CD4-positive, alpha-beta T cell treated with Interleukin-1 beta for 1 hour (primary cell): Measurements from ENCODE around the gene MMS22L.

ENCODE experiments used
- DNase-seq, 2 donors: peaks; one replicate each; pipeline ENCODE4 v3.0.0-alpha.2; 2020 to 2022

Gene MMS22L

GRCh38 chr6:97136626-97137358 lies 146.2 kb downstream of the MMS22L start:
- no peak for DNase-seq

DNA sequence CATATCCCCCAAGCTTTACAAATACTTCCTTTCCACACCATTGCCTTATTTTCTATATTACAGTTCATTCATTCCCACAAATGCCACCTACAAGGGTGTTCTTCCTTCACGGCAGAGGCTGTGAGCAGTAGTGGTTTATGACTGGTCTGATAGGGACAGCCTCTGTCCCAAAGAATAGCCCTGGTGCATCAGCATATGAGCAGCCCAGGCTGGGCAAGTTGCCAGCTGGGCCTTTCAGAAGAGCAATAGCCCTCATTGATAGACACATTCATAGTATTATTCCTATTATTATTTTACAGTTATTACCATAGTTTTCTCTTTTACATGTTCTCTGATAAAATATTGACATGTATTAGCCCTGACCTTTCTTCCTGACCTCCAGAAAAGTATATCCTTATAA lies 149.9 kb downstream of the MMS22L start:
- no peak for DNase-seq

DNA sequence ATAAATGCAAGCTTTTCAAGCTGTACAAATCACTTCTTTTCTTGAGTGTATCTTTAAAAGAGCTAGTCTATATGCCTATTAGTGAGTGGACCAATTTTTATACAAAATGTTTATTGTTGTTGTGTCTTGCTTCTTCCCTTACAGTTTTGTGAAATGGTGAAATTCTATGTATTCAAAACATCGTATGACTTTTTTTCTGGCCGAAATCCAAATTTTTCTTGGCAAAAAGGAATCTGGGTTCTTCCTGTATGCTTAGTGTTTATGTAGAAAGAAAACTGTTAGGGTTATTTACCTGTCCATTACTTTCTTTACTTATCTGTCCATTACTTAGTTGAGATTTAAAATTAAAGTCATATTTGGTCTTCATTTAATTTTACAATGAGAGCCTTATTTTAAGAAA lies 153.9 kb downstream of the MMS22L start:
- no peak for DNase-seq

GRCh38 chr6:97128507-97128906 lies 154.5 kb downstream of the MMS22L start:
- no peak for DNase-seq

DNA sequence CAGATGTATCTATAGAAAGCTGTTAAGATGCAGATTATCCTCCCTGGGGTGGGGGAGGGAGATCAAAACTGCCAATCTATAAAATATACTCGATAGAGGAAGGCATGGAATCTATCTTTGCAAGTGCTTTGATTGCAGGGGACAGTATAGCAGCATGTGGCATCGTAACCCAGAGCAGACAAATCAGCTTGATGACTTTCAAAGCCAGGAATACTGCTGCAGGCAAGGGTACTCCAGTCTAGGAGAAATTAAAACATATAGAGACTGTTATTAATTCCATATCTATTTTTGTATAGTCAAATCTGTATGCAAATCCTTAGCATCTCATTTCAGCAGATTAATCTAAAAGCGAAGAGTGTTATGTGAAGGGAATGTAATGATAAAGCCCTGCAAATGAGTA lies 159.4 kb downstream of the MMS22L start:
- DNase-seq: no peak

GRCh38 chr6:97123112-97123511 lies 159.9 kb downstream of the MMS22L start:
- DNase-seq: no peak

GRCh38 chr6:97120511-97120910 lies 162.5 kb downstream of the MMS22L start:
- no peak for DNase-seq

GRCh38 chr6:97114645-97115044 lies 168.4 kb downstream of the MMS22L start:
- DNase-seq: no peak

DNA sequence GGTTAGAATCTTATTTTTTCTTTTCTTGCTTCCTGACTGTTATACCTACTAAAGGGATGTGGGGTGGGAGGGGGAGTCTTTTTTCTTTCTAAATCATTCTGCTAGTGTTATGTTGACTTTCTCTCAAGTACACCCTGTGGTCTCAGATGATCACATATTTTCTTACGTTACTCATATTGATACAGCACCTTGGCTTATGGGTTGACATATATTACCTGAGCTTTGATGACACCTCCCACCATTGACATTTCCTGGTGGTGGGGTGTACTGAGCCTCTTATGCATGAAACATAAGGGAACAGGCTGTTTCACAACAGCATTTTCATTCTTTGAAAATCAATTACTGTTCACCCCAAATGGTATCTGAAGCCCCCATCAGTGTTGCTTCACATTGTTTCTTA lies 169.8 kb downstream of the MMS22L start:
- no peak for DNase-seq

DNA sequence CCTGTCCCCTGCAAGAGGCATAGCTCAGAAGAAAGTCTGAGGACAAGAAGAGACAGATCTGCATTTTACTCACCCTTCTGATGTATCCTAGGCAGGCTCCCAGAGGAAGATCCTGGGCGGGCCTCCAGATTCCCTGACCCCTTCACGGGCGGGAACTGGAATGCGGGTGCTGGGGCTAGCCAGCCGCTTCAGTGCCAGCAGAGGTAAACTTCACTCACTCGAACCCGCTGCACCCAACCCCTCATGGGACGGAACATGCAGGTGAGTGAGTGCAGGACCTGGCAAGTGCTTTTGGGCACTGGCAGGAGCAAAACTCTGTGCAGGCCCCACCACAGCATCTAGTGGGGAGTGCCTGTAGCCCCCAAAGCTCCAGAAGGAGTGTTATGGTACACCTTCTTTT lies 171.8 kb downstream of the MMS22L start:
- no peak for DNase-seq

DNA sequence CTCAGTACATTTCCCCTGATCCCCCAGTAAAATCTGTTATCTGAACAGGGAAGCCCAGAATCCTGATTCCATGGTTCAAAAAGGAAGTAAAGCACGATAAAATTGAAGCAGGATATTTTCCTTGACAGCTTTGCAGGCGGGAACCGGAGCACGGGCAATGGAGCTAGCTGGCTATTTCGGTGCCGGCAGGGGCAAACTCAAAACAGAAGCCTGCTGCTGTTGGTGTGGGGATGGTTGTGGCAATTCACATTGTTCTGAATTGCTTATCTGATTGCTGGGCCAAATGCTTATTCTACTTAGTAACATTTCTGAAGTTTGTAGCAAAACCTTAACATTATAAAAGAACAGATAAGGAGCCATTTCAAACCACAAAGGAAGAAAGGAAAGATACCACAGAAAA lies 172.4 kb downstream of the MMS22L start:
- DNase-seq: no peak

- DNase-seq: no peak
Observed at GRCh38 chr6:97110149-97110548, 172.9 kb downstream of the MMS22L start.

DNA sequence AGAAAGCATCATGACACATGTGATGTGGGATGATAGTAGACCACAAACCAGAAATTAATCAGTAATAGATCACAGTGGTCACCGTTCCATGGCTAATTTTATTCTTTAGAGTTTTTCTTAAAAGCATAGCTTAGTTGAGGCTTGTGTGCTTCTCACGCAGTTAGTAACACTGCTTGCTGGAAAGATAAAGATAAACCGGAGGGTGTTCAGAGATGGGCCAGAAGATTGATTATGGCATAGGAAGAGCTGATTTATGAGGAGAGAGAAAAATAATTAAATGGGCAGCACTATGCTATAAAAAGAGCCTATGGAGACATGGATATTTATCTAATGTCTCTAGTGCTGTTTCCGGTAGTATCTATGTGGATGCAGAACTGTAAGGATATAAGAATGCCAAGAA lies 173.6 kb downstream of the MMS22L start:
- DNase-seq: no peak

DNA sequence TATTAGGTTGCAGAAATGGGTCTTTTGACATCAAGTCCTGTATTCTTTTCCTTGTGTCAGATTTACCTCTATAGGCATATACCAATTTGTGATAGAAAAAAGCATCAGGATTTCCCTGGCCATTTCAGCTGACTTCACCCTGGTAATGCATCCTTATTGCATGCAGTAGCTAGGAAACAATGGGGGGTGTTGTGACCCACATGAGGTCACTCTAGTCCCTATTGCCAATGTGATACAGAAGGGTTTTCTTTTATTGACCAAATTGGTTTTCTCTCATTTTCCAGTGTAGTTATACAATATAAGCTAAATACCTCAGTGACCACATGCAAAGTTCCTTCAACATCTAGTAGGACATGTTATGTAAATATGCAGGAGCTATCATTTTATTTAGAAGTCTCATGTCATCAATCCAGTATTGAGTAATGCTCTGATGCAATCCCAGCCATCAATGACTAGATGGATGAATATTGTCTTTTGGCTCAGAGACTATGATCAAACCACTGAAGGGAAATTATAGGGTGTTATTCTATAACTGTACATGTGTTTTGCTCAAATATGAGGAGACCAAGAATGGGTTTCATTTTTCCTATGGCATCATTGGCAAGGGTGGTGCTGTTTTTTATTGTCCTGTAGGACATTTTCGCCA lies 180.7 kb downstream of the MMS22L start:
- DNase-seq: no peak

GRCh38 chr6:97100696-97101095 lies 182.3 kb downstream of the MMS22L start:
- no peak for DNase-seq

GRCh38 chr6:97097068-97098047 lies 185.7 kb downstream of the MMS22L start:
- DNase-seq: no peak

DNA sequence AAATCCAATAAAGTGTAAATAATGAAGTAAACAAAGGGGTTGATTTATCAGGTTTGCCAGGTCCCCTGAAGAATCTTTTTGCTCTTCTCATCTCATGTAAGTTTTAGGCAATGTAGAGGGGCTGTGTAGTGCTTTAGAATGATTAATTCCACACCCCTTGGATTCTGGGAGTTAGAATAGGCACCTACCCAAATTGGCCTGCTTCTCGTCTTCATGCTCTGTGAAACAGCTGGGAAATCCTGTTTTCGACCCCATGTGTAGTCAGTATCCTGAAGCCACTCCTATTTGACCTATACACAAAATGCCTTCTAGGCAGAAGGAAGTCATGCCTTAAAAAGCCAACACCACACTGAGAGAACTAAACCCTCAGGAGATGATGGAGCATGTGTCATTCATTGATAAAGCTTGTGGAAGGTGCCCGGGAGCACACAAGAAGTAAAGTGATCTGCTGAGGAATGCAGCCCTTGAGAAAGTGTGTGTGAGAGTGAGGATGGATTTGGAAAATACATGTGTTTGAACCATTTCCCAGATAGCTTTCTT lies 187.6 kb downstream of the MMS22L start:
- no peak for DNase-seq

DNA sequence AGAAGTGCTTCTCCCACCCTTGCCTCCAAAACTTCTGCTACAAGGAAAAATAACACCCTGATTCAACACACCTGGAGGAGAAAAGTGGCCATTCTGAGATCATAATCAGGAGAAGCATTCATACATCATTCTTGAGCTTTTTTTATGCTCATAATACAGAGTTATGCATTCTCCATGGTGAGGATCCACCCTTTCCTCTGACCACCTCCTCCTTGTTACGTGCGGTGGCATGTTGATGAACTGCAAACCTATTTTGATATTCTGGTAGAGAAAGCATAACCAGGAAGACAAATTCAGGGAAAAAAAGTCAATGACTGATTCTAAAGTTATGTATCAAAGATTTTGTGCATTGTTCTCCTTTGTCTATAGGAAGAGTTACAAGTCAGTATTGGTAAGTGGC lies 188.6 kb downstream of the MMS22L start:
- no peak for DNase-seq

GRCh38 chr6:97092673-97093305 lies 190.2 kb downstream of the MMS22L start:
- no peak for DNase-seq
